ENCODE results near the gene RADIL. TPM values are rescaled to one million over a fixed set of nuclear protein-coding genes. Genes with fewer than 3 reads are reported as not detected.

The RADIL gene
- total RNA-seq, 1 donor from 2014 or later: 2.1 TPM

- Mint-ChIP-seq H3K36me3 (ENCODE audit: unreplicated experiment) (no peaks in the 10 kb centered on the region), H3K4me1 (ENCODE audit: unreplicated experiment) (no peaks in the 10 kb centered on the region), H3K27ac (ENCODE audit: unreplicated experiment) (no peak overlapping the region), H3K4me3 (ENCODE audit: unreplicated experiment) (no peak overlapping the region), H3K9me3 (ENCODE audit: unreplicated experiment) (peaks cover 5% of the 10 kb centered on the region), H3K27me3 (ENCODE audit: unreplicated experiment) (peaks cover 6% of the 10 kb centered on the region)
- DNase-seq (ENCODE audit: extremely low spot score, unreplicated experiment): no peak
- TF ChIP-seq CTCF (IDR thresholded peaks at IDR 0.05): no peak
Observed at GRCh38 chr7:4808026-4808425, 75.5 kb downstream of the RADIL start.

GRCh38 chr7:4807598-4808016 is 75.9 kb downstream of the RADIL start:
- TF ChIP-seq CTCF (IDR thresholded peaks at IDR 0.05): no peak
- H3K4me3 Mint-ChIP-seq (ENCODE audit: unreplicated experiment): no peak overlapping the region
- H3K4me1 Mint-ChIP-seq (ENCODE audit: unreplicated experiment): no peaks in the 10 kb centered on the region

GRCh38 chr7:4806983-4807597 is 76.4 kb downstream of the RADIL start:
- Mint-ChIP-seq H3K4me3 (ENCODE audit: unreplicated experiment) (no peak overlapping the region), H3K4me1 (ENCODE audit: unreplicated experiment) (no peaks in the 10 kb centered on the region), H3K27ac (ENCODE audit: unreplicated experiment) (no peak overlapping the region), H3K36me3 (ENCODE audit: unreplicated experiment) (no peaks in the 10 kb centered on the region), H3K27me3 (ENCODE audit: unreplicated experiment) (peaks cover 6% of the 10 kb centered on the region), H3K9me3 (ENCODE audit: unreplicated experiment) (no peaks in the 10 kb centered on the region)
- no peak for DNase-seq (ENCODE audit: extremely low spot score, unreplicated experiment)
- TF ChIP-seq CTCF (IDR thresholded peaks at IDR 0.05): no peak

More at GRCh38 chr7:4807598-4808016, 75.9 kb downstream of the RADIL start:
- H3K36me3 Mint-ChIP-seq (ENCODE audit: unreplicated experiment): no peaks in the 10 kb centered on the region
- H3K9me3 Mint-ChIP-seq (ENCODE audit: unreplicated experiment): peaks cover 1% of the 10 kb centered on the region
- H3K27ac Mint-ChIP-seq (ENCODE audit: unreplicated experiment): no peak overlapping the region
- peaks cover 6% of the 10 kb centered on the region for H3K27me3 Mint-ChIP-seq (ENCODE audit: unreplicated experiment)
- DNase-seq (ENCODE audit: extremely low spot score, unreplicated experiment): no peak

- no peak overlapping the region for H3K4me3 Mint-ChIP-seq (ENCODE audit: unreplicated experiment)
- no peak overlapping the region for H3K27ac Mint-ChIP-seq (ENCODE audit: unreplicated experiment)
- H3K9me3 Mint-ChIP-seq (ENCODE audit: unreplicated experiment): no peaks in the 10 kb centered on the region
- TF ChIP-seq CTCF (IDR thresholded peaks at IDR 0.05): no peak
- peaks cover 6% of the 10 kb centered on the region for H3K27me3 Mint-ChIP-seq (ENCODE audit: unreplicated experiment)
- DNase-seq (ENCODE audit: extremely low spot score, unreplicated experiment): no peak
- H3K36me3 Mint-ChIP-seq (ENCODE audit: unreplicated experiment): no peaks in the 10 kb centered on the region
- no peaks in the 10 kb centered on the region for H3K4me1 Mint-ChIP-seq (ENCODE audit: unreplicated experiment)
Observed at GRCh38 chr7:4805984-4806300, 77.6 kb downstream of the RADIL start.

- Mint-ChIP-seq H3K27ac (ENCODE audit: unreplicated experiment) (no peak overlapping the region), H3K36me3 (ENCODE audit: unreplicated experiment) (no peaks in the 10 kb centered on the region), H3K4me1 (ENCODE audit: unreplicated experiment) (no peaks in the 10 kb centered on the region), H3K27me3 (ENCODE audit: unreplicated experiment) (peaks cover 6% of the 10 kb centered on the region), H3K4me3 (ENCODE audit: unreplicated experiment) (no peak overlapping the region), H3K9me3 (ENCODE audit: unreplicated experiment) (no peaks in the 10 kb centered on the region)
- no peak for TF ChIP-seq CTCF (IDR thresholded peaks at IDR 0.05)
- DNase-seq (ENCODE audit: extremely low spot score, unreplicated experiment): no peak
Observed at GRCh38 chr7:4805110-4805983, 78.2 kb downstream of the RADIL start.

Measured in osteocyte (in vitro differentiated cells).